Right ventricle myocardium superior (tissue), 1 donor: ENCODE measurements around the gene LRP10. TPM values are rescaled to one million over a fixed set of nuclear protein-coding genes. Genes with fewer than 3 reads are reported as not detected.
"Not testable (repeated sequence)": the region's sequence is repeated elsewhere in the genome, so short reads cannot be mapped to it uniquely, and the experiment has no call there.

Experiments
- ATAC-seq: fragments of 200-7000 bp; cut with Tn5 transposase; one replicate; pipeline ENCODE4 v1.9.1; 2020; ENCODE audit warnings: mild to moderate bottlenecking; ENCODE audit not compliant: poor library complexity
- DNase-seq: peaks from one replicate; pipeline ENCODE4 v3.0.0-alpha.2; 2020
- intact Hi-C: fragments of 100-400 bp; cut with DNase I; formaldehyde crosslinking; loops from one replicate; pipeline ENCODE4 v1.11.2; 2022
- long read RNA-seq: library from polyadenylated mRNA; unstranded; transcript quantifications from one replicate; pipeline ENCODE4 v2.0.0, GENCODE V29; 2021
- total RNA-seq: library from RNA; stranded (reverse); fragmentation: NEBNext Ultra II Directional; extraction: Animal tissue kit (Norgen Biotek cat#: 25700); gene quantifications from one replicate; pipeline ENCODE4 v1.2.1, GENCODE V29; 2021
- donor health status: DM: no; HTN: yes; CAD: no; lungs with severe emphysema.

The LRP10 gene
- 50.8 TPM for total RNA-seq
- long read RNA-seq, full-length matches to known transcripts, result 291 of 345 reads
- long read RNA-seq, partial matches to known transcripts, result 18 of 345 reads
- long read RNA-seq, other reads (novel, unspliced or antisense), result 36 of 345 reads

DNA sequence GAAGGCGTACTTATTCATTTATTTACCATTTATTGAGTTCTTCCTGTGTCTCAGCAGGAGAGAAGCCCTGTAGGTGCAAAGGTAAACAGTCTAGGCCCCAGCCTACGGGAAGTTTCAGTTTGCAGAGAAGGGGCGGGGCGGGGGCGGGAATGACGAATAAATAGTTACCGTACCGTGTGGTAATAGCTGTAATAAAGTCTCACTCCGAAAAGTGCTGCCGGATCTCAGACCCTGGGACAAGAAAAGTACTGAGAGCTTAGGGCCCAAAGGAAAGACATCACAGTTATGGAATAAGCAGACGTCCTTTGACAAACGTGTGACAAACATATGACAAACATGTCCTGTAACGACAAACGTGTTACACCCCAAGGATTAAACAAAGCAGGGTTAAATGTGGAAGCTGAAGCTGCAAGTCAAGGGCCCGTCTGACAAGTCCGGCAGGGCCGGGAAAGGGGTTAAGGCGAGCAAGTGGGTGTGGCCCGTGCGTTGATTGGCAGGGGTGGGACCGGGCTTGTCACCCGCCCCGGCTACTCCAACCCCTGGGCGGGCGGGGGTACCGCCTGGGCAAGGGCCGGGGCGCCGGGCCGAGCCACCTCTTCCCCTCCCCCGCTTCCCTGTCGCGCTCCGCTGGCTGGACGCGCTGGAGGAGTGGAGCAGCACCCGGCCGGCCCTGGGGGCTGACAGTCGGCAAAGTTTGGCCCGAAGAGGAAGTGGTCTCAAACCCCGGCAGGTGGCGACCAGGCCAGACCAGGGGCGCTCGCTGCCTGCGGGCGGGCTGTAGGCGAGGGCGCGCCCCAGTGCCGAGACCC, at the start of gene LRP10:
Gene LRP10, plus strand, starts transcription at position 517 of the 809 bp plus-strand sequence. CDS start 564 bp downstream, outside the sequence.
- DNase-seq (peak; percentile 96), ATAC-seq (peak; percentile 97)
- intact Hi-C loops, result no loop called here

DNA sequence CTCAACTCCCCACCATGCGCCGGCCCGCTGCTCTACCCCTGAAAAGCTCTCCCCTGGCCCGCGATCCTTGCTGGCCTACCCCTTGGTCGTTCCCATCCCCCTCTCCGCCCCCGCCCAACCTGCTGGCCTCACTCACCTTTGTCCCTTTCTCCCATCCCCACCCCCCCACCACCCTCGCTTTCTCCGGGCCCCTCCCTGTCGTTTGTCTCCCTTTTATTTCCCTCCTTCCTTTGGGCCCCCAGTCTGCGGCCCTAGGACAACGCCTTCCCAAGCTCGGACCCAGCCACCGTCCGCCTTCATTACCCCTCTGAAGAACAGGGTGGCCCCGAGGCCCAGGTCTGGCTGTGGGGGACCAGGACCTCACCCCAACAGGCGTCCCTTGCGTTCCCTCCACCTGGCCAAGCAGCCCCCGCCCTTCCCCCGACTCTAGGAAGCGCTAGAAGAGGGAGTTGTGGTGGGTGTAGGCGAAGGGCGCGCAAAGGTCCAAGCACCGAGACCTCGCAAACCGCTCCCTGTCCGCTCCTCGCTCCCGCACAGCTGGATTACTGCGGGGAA, 49.4 kb upstream of the LRP10 start:
- ATAC-seq (no peak), DNase-seq (no peak)
- intact Hi-C loops, result no loop called here

- DNase-seq, result peak; percentile 86
- ATAC-seq, result peak; percentile 89
- intact Hi-C loops, result loop anchor here (1.0 kb wide), 1 partner anchor 30 kb away; no protein-coding TSS in a partner anchor
These were observed 48.9 kb upstream of the LRP10 start for GRCh38 chr14:22822571-22823098.

- intact Hi-C loops, result no loop called here
- DNase-seq (no peak), ATAC-seq (no peak)
These were observed 46.7 kb upstream of the LRP10 start for GRCh38 chr14:22824711-22825359.

DNA sequence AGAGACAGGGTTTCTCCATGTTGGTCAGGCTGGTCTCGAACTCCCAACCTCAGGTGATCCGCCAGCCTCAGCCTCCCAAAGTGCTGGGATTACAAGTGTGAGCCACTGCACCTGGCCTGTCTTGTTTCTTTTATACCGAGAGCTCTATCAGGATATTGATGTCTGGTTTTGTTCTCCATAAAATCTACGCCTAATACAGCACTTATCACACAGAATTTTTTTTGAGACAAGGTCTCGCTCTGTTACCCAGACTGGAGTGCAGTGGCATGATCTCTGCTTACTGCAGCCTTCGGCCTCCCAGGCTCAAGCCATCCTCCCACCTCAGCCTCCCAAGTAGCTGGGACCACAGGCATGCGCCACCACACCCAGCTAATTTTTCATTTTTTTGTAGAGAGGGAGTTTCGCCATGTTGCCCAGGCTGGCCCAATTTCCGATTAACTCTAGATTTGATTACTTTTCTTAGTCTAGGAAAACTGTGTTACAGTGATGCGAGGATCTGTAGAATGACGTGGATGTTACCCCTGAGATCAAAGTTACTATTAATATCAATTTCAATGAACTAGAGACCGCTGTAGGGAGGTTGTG, 42.4 kb upstream of the LRP10 start:
- intact Hi-C loops, ATAC-seq: not testable (repeated sequence)
- DNase-seq, result peak; percentile 10

DNA sequence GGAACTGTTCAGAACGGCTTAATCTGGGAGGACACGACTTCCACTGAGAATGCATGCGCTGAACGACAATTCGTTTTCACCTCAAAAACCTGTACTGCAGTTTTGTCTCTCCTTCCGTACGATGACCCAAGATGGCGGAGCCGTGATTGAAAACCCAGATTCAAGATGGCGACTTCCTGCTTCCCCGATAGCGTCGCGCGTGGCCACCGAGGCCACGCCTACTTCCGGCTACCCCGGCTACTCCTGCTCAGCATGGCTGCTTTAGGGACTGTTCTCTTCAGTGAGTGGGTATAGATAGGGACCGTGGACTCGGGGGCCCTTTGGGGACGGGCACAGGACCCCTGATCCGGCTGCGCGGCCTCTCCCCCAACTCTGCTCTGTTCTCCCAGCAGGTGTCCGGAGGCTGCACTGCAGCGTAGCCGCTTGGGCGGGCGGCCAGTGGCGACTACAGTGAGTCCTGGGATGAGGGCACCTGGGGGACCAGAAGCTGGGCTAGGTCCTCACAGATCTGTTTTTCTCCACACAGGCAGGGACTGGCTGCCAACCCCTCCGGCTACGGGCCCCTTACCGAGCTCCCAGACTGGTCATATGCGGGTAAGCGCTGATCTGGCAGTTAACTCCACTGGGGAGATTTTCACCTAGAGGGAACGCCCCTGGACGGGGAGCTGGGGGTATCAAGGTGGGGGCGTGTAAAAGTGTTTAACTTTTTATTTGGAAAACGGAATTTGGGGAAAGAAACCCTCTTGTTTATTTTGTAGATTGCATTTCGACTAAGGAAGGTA, 41.7 kb upstream of the LRP10 start, which contains the start of gene MRPL52:
Gene MRPL52, plus strand, starts transcription at position 227 of the 782 bp plus-strand sequence. Its CDS starts 26 bp downstream, at position 253.
- DNase-seq, result peak; percentile 94
- peak; percentile 98 for ATAC-seq
- intact Hi-C loops, result no loop called here

GRCh38 chr14:22830443-22831010, 41.0 kb upstream of the LRP10 start:
- intact Hi-C loops, result no loop called here
- DNase-seq (peak; percentile 4), ATAC-seq (no peak)

- no peak for DNase-seq
- no peak for ATAC-seq
- intact Hi-C loops, result no loop called here
These were observed 36.0 kb upstream of the LRP10 start for GRCh38 chr14:22835505-22835904.

- peak; percentile 77 for ATAC-seq
- DNase-seq, result peak; percentile 80
- intact Hi-C loops, result no loop called here
These were observed 35.0 kb upstream of the LRP10 start, which contains the start of gene MMP14 for GRCh38 chr14:22836301-22837113. Gene MMP14 (plus strand): TSS chr14:22836585. CDS start chr14:22836818, 233 bp downstream.

GRCh38 chr14:22837114-22837749, 34.3 kb upstream of the LRP10 start:
- intact Hi-C loops, result no loop called here
- ATAC-seq (peak; percentile 82), DNase-seq (peak; percentile 87)

- ATAC-seq (peak; percentile 51), DNase-seq (peak; percentile 76)
- intact Hi-C loops, result no loop called here
These were observed 33.6 kb upstream of the LRP10 start for GRCh38 chr14:22837750-22838538.

DNA sequence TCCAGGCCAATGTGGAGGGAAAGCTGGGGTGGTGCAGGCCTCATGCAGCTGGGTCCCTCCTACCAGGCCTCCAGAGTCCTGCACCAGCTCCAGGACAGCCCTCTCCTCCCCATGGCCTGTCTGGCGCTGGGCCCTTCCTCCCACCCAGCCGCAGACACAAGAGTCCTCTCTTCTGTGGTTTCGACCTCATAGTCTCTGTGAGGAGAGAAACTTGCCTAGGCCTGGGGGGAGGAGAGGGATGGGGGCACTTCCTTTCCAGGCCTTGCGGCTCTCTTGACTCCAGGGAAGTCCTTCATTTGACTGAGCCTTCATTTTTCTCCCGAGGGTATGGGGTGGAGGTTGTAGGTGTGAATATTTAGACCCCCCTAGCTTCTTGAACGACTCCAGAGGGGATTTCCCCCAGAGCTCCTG, 32.9 kb upstream of the LRP10 start:
- no peak for DNase-seq
- intact Hi-C loops, result no loop called here
- ATAC-seq, result peak; percentile 28

DNA sequence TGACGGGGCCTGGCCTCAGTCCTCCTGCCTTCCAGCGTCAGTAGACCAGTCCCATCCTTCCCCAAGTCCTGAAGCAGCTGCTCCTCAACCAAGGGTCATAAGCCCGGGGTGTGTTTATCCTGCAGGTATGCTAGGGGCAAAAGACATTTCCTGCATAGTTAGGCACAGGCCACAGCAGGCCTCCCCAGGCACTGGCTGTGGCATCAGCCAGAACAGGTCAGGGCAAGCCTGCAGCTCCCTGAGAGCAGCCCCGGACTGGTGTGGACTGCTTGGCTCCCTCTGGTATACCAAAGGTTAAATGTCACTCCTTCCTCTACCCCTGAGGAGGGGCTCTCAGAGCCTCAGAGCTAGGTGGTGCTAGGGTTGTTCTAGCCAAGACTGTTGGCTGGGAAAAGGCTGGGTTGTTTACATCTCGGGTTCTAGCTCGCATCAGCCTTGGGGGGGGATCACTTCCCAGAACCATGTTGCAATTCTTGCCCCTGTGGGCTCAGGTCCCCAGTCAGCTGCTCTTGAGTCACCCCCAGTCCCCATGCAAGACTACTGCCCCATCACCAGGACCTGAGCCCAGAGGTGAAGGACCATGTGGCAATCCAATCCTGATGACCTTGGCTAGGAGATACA, 32.3 kb upstream of the LRP10 start:
- DNase-seq (no peak), ATAC-seq (no peak)
- intact Hi-C loops, result no loop called here

DNA sequence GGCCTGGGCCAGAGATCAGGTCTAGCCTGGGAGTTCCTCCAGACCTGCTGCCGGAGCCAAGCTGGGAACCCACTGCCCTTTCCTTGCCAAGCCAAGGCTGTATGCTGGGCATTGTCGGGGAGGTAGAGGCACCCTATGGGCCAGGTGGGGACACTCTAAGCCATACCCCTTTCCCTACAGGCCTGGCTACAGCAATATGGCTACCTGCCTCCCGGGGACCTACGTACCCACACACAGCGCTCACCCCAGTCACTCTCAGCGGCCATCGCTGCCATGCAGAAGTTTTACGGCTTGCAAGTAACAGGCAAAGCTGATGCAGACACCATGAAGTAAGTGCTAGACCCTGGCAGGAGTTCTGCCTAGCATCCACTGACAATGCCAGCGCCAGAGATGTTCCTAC, 30.2 kb upstream of the LRP10 start:
- intact Hi-C loops, result loop anchor here (10.0 kb wide), 1 partner anchor 447 kb away; no protein-coding TSS in a partner anchor
- ATAC-seq (no peak), DNase-seq (no peak)

- intact Hi-C loops, result loop anchor here (10.0 kb wide), 1 partner anchor 447 kb away; no protein-coding TSS in a partner anchor
- ATAC-seq (no peak), DNase-seq (no peak)
These were observed 29.8 kb upstream of the LRP10 start for GRCh38 chr14:22841769-22842168.
